KMS-11 (cell line): Measurements from ENCODE around the gene KRTAP27-1.

Experiments used
- H2AFZ ChIP-seq: fragments of 200-600 bp; sonication (generic); 2 replicates; pipeline ENCODE4 v1.6.1; 2016; ENCODE audit warnings: antibody characterized with exemption, mixed run types, low read depth
- H3K27ac ChIP-seq: fragments of 200-600 bp; sonication (generic); 2 replicates; pipeline ENCODE4 v1.6.1; 2016; ENCODE audit warnings: mild to moderate bottlenecking, mixed run types
- H3K27me3 ChIP-seq: fragments of 200-600 bp; sonication (generic); 2 replicates; pipeline ENCODE4 v1.6.1; 2017; ENCODE audit warnings: mild to moderate bottlenecking, low read depth, mixed run types, moderate library complexity; ENCODE audit not compliant: insufficient read depth
- H3K36me3 ChIP-seq: fragments of 200-600 bp; sonication (generic); 2 replicates; pipeline ENCODE4 v1.6.1; 2017; ENCODE audit warnings: mild to moderate bottlenecking, mixed run types; ENCODE audit not compliant: insufficient read depth
- H3K4me1 ChIP-seq: fragments of 200-600 bp; sonication (generic); 2 replicates; pipeline ENCODE4 v1.6.1; 2016; ENCODE audit warnings: mild to moderate bottlenecking, low read depth, mixed run types; ENCODE audit not compliant: poor library complexity, severe bottlenecking
- H3K4me2 ChIP-seq: fragments of 200-600 bp; sonication (generic); 2 replicates; pipeline ENCODE4 v1.7.0; 2016; ENCODE audit warnings: mild to moderate bottlenecking, mixed run types
- H3K4me3 ChIP-seq: fragments of 200-600 bp; sonication (generic); IDR thresholded peaks from 2 replicates; pipeline ENCODE4 v1.6.1; 2017; ENCODE audit warnings: low read depth, low read length, mixed read lengths; ENCODE audit not compliant: insufficient read depth
- H3K79me2 ChIP-seq: fragments of 200-600 bp; sonication (generic); 2 replicates; pipeline ENCODE4 v1.6.1; 2016; ENCODE audit warnings: low read depth, mixed run types; ENCODE audit not compliant: insufficient read depth
- H3K9ac ChIP-seq: fragments of 200-600 bp; sonication (generic); 2 replicates; pipeline ENCODE4 v1.6.1; 2016; ENCODE audit warnings: mild to moderate bottlenecking, mixed run types
- H4K20me1 ChIP-seq: fragments of 200-600 bp; sonication (generic); 2 replicates; pipeline ENCODE4 v1.6.1; 2016; ENCODE audit warnings: mild to moderate bottlenecking, mixed run types; ENCODE audit not compliant: insufficient read depth
- TF ChIP-seq, protein P1 (sequence below): fragments of 200-600 bp; sonication (generic); conservative IDR thresholded peaks from 2 replicates; pipeline ENCODE4 v1.6.1; 2017; ENCODE audit warnings: low read depth, mild to moderate bottlenecking, antibody characterized with exemption, low read length, moderate library complexity, mixed read lengths

KRTAP27-1 gene

DNA sequence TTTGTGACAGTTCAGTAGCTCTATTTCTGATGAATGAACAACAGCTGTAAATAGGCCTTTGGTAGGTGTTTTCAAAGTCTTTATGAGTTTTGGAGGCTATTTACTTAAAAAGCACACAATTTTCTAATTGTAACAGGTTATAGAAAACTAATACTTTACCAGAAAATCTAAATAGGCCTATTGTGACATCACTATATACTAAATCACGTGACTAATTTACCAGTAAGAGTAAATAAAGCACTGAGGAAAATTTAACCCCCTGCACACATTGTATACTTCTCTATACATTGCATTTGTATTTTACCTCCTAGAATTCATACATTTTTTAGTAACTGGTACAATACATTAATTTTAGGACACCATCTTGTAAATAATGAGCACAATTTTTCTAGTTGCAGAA lies 32.4 kb downstream of the KRTAP27-1 start:
- H2AFZ ChIP-seq: no peak overlapping the region
- no peak overlapping the region for H3K27ac ChIP-seq
- H4K20me1 ChIP-seq: no peaks in the 10 kb centered on the region
- TF ChIP-seq, protein P1, sequence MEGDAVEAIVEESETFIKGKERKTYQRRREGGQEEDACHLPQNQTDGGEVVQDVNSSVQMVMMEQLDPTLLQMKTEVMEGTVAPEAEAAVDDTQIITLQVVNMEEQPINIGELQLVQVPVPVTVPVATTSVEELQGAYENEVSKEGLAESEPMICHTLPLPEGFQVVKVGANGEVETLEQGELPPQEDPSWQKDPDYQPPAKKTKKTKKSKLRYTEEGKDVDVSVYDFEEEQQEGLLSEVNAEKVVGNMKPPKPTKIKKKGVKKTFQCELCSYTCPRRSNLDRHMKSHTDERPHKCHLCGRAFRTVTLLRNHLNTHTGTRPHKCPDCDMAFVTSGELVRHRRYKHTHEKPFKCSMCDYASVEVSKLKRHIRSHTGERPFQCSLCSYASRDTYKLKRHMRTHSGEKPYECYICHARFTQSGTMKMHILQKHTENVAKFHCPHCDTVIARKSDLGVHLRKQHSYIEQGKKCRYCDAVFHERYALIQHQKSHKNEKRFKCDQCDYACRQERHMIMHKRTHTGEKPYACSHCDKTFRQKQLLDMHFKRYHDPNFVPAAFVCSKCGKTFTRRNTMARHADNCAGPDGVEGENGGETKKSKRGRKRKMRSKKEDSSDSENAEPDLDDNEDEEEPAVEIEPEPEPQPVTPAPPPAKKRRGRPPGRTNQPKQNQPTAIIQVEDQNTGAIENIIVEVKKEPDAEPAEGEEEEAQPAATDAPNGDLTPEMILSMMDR: no peak
- H3K4me1 ChIP-seq: no peaks in the 10 kb centered on the region
- no peaks in the 10 kb centered on the region for H3K27me3 ChIP-seq
- H3K36me3 ChIP-seq: no peaks in the 10 kb centered on the region
- no peak overlapping the region for H3K9ac ChIP-seq
- no peak overlapping the region for H3K4me2 ChIP-seq
- H3K79me2 ChIP-seq: no peaks in the 10 kb centered on the region
- no peak overlapping the region for H3K4me3 ChIP-seq

DNA sequence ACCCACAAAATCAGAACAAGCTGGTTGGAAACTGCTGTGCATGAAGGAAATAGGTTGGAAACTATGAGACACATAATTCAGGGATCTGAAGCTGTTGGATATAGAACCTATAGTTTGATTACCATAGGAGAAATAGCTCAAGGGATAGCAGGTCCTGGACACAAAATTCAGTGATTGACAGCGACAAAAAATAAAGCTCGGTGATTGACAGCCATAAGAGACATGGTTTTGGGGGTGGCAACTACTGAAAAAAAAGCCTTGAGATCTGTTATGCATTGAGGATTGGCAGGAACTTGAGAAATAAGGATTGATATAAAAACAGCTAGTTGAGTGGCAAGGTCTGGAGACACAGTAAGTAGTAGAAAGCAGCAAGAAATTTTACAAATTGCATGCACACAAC lies 48.3 kb downstream of the KRTAP27-1 start, which contains the start of gene KRTAP25-1:
KRTAP25-1 (minus strand) TSS at position 300 of the 400 bp plus-strand sequence; CDS start at position 276, 24 bp downstream.
- Histone ChIP-seq H3K27ac (no peak within 1 kb of the TSS), H3K4me3 (no peak within 1 kb of the TSS), H4K20me1 (no peaks in the 10 kb centered on the region), H3K4me2 (no peak within 1 kb of the TSS), H3K27me3 (no peaks in the 10 kb centered on the region), H3K36me3 (no peaks in the 10 kb centered on the region), H3K9ac (no peak within 1 kb of the TSS), H3K4me1 (no peaks in the 10 kb centered on the region), H3K79me2 (no peaks in the 10 kb centered on the region), H2AFZ (no peak within 1 kb of the TSS)
- TF ChIP-seq, protein P1: no peak
